HEK293T (cell line): Measurements from ENCODE around the gene ITSN1.

ENCODE experiments used
- BHLHE40 ChIP-seq: fragments of 450-650 bp; IDR thresholded peaks from 2 replicates; pipeline ENCODE4 v1.6.1; 2016; ENCODE audit warnings: mild to moderate bottlenecking, moderate library complexity, borderline replicate concordance
- ZNF384 ChIP-seq: fragments of 450-650 bp; IDR thresholded peaks from 2 replicates; pipeline ENCODE4 v1.6.1; 2016

- no peak for TF ChIP-seq BHLHE40
- TF ChIP-seq ZNF384 = no peak
Measured at GRCh38 chr21:33841561-33841960, 199.3 kb downstream of the ITSN1 start.
